Measurements from ENCODE around the gene CCN5.
"Not testable (repeated sequence)": the region's sequence is repeated elsewhere in the genome, so short reads cannot be mapped to it uniquely, and the experiment has no call there.

CCN5 gene

DNA sequence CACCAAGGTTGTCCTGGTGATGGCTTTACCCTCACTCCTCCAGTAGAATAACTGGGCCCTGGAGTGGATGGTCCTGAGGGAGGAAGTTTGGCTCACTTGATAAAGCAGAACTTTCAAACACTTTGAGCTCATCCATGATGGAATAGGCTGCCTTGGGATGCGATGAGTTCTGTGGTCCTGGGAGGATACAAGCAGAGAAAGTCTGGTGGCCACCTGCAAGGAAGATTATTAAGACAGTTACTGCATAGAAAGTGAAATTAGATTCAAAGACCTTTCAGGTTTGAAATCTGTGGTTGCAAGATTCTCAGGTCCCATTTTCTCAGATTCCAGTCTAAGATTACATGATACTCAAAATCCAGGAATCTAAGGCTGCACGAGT is 19.9 kb upstream of the CCN5 start:
- DNase-seq, result no peak

DNA sequence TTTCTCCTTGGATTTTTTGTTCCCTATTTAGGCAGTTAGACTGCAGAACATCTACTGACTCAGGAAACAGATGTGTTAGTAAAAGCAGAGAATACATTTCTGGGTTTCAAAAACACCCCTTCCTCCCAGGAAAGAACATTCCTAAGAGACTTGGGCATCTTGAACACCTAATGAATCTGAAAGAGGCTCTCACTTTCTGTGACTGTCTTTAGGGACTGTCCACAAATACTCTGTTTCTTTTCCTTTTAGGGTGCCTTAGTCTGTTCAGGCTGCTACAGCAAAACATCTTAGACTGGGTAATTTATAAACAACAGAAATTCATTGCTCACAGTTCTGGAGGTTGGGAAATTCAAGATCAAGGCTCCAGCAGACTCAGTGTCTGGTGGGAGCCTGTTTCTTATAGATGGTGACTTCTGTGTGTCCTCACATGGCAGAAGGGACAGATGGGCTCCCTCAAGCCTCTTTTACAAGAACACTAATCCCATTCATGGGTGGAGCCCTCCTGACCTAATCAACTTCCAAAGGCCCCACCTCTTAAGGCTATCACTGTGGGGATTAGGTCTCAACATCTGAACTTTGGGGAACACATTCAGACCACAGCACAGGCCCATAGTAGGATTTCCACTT is 19.4 kb upstream of the CCN5 start:
- no peak for DNase-seq

DNA sequence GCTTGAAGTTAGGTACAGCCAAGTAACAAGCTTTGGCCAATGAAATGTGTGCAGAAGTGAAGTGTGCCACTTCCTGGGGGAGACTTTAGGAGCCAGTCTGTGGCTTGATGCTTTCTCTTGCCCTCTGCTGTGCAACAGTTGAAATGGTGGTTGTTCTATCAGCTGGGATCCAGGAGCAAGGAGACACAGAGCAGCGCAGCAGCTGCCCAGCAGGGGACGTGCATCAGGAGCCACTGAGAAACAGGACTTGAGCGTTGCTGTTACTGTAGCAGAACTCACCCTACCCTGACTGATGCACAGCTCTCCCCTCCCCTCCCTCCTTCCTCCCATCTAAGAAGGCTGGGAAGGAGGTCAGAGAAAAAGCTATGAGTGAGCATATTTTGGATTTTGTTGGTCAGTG is 18.9 kb upstream of the CCN5 start:
- DNase-seq, result no peak

DNA sequence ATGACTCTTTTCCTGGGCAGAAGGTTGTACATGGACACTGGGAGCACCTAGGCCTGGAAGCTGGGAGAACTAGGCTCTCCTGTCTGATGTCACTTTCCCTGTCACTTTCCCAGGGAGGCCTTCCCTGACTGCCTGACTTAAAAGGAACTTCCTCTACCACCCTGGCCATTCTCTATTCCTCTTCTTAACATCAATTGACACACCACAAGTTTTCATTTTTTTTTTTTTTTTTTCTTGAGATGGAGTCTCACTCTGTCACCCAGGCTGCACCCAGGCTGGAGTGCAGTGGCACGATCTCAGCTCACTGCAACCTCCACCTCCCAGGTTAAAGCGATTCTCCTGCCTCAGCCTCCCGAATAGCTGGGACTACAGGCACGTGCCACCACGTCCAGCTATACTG is 18.1 kb upstream of the CCN5 start:
- DNase-seq, result not testable (repeated sequence)

DNA sequence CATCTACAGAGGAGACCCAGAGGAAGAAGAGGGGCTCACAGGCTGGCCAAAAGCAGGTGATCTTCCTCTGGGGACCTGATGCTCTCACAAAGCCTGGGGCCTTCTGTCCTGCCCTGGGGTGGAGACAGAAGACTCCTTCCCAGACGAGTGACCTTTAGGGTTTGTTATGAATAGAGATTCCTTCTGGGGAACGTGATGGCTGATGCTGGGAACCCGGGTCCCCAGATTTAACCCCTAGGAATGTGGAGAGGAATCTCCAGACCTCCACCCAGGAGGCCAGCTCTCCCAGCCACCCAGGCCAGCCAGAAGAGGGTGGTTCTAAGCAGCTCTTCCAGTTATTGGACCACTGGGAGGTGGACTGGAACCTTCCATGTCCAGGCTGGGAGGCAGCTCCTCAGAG is 16.8 kb upstream of the CCN5 start:
- no peak for DNase-seq

DNA sequence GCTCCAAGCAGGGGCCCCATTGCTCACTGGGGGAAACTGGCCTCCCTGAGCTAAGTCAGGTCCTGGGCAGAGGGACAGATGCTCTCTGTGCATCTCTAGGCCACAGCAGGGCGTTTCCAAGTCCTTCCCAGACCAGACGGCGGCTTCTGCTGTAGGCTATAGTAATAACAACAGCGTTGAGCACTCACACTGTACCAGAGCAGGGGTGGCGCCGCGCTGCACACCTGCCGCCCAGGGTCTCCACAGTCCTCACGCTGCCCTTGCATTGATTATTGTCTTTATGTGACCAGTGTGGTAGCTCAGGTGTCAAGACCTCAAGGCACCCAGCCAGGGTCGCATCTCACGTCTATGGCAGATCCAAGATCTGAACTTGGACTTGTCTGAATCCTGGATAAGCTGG is 14.9 kb upstream of the CCN5 start:
- DNase-seq, result no peak

DNA sequence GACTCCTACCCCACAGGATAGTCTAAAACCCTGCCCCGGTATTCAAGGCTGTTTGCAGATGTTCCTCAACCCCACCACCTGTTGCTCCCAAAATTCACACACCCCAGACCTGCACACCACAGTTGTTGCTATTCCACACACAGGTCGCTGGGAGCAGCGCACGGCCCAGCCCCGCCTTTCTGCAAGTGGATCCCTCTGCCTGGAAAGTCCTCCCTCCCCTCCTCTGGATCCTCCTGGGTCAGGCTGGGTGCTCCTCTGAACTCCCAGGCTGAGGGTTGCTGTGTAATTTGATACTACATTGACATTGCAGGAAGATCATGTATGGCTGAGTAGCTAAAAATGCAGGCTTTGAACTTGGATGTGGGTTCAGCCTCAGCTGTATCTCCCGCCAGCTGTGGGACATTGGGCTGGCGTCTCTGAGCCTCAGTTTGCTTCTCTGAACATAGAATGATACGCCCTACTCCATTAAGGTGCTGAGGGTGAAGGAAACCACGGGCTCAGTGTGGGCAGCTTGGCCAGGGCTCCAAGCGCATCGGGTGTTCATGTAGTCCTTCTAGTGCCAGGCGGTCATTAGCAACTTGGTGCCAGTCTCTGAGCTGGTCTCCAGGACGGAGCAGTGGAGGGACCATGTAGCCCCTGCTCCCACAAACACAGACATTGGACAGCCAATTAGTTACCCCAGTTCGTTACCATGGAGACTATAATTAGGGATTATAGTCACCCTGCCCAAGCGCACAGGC is 13.9 kb upstream of the CCN5 start:
- no peak for DNase-seq

DNA sequence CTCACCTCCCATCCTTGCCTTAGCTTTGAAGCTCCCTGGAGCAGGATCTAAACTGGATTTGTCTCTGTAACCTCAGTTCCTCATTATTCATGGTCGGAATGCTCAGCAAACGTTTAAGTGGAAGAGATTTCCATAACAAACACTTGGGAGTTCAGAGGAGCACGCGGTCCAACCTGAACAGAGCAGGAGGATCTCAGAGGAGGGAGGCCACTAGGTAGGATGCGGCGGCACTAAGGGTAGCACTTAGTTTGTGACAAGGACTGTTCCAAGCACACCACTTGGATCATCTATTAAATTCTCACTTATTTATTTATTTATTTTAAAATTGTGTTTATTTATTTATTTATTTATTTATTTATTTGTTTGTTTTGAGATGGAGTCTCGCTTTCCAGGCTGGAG is 13.3 kb upstream of the CCN5 start:
- no peak for DNase-seq

DNA sequence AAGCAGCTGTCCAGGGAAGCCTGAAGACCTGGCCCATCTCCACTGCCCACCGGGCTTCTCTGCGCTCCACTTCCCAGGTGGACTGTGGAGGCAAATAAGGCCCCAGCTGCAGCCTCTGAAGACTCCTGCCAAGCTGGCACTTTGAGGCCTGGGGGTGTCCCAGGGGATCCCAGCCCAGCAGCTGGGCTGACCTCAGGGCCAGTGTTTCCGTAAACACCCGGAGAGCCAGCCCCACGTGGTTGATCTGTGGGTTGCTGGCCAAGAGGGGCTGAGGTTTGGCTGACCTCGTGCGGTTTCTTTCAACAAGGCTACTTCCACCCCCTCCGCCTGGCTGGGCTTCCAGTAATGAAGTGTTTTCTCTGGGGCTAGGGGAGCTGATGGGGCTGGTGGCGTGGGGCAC is 12.4 kb upstream of the CCN5 start:
- no peak for DNase-seq

DNA sequence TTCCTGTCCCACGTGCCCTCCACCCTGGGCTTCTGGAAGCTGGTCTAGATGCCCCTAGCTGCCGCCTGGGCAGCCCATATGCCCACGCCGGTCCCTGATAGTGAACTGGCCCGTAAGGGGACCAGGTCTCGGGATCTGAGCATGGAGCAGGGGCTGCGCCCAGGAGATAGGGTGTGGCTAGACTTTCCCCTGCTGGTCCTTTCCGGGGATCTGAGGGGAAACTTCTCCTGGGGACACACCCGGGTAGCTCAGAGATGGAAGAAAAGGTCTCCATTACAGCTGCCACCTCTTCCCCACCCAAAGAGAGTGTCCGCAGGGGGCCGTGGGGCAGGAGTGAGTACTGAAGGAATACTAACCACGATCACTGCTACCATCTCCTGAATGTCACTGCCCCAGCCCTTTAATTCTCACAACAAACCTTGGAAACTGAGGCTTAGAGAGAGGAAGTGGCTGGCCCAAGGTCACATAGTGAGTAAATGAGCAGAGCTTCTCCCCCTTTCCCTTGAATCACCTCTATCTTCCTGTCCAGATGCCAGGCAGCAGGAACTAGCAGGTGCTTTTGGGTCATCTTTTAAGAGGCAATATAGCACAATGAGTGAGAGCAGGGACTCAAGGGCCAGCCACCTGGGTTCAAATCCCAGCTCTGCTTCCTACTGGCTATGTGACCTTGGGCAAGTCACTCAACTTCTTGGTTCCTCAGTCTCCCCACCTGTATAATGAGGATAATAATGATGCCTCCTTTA is 11.8 kb upstream of the CCN5 start:
- no peak for DNase-seq

DNA sequence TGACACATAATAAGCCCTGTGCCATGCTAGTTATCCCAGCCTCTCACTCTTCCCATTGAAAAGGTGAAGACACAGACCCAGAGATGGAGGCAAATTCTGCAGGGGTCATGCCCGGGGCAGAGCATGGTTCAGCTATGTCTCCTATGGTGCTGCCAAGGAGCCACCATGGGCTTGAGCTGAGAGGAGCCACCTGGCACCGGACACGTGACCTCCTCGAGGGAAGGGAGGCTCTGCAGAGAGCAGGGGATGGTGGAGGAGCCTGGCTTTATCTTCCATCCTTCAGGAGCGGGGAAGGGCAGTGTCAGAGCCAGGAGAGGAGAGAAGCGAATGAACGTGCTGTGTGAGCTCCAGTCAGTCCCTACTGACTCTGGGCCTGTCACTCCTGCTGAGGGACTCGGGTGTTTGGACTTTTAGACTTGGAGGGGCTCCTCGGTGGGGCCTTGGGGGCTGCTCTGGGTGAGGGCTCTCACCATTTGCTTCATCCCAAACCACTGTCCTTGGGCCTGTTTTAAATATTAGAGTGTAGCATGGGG is 11.1 kb upstream of the CCN5 start:
- no peak for DNase-seq

DNA sequence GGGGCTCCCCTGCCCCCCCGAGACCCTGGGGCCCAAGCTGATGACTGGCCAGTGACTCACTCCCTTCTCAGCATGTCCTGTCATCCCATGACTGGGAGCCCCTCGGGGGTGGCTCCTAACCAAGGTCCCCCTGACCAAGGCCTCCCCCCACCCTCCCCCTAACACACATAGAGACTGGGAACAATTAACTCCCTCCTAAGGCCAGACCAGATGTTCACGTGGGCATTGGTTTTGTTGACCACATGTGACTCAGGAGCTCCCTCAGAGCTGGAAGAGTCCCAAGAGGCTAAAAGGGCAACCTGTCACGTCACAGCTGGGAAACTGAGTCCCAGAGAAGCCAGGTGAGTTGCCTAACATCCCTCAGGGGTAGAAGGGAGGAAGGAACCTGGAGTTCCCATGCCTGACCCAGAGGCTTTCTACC is 10.6 kb upstream of the CCN5 start:
- no peak for DNase-seq

DNA sequence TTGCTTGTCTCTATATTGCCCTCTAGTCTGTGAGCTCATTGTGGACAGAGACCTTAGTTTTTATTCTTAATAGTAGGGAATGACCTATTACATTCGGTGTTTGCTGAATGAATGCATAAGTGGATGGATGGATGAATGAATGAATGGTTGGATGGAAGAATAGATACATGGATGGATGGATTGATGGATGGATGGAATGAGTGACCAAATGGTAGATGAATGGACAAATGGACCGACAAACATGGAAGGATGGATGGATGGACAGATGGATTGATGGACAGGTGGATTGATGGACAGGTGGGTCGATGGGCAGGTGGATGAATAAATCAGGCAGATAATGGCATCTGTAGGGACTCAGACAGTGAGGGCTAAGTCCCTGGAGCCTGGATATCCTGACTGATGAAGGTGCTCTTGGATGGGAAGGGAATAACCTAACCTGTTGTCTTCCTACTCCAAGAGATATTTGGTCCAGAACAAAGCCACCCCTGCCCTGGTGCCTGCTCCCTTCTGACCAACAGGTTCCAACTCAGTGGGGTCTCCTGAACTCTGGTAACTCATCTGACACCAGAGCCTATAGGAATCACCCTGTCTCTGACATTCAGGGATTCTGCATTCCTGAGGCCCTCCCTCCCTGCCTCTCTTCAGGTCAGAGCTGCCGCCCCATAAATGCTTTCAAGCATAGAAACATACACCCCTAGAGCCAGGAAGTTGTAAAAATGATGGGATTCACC is 9.6 kb upstream of the CCN5 start:
- no peak for DNase-seq

DNA sequence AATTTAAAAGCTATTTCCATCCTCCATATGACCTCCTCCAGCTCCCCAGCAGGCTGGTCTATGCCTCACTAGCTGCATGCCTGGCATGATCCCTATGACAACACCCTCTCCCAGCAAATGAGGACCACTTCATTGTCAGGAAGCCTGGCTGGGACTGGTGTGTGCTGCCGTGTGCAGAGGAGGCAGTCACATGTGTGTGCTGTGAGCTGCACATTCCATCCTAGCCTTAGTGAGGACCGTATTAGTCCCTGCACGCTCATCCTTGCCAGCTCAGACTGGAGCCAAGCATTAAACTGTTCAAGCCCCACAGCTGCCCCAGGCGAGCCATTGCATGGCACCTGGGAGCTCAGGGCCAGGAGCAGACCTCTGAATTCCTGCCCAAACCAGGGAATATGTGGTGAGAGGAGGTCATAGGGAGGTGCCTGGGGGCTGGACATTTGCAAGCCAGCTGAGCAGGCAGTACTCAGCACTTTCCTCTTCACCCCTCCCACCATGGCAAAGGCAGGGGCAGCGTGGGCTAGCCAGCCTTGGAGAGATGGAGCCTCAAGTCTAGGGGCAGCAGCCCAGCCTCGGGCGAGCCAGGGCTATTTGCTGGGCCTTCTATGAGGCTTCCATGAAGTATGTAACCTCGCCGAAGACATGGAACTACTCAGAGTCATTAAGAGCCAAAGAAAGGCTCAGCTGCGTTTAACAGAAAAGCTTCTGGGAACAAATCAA is 8.7 kb upstream of the CCN5 start:
- no peak for DNase-seq

DNA sequence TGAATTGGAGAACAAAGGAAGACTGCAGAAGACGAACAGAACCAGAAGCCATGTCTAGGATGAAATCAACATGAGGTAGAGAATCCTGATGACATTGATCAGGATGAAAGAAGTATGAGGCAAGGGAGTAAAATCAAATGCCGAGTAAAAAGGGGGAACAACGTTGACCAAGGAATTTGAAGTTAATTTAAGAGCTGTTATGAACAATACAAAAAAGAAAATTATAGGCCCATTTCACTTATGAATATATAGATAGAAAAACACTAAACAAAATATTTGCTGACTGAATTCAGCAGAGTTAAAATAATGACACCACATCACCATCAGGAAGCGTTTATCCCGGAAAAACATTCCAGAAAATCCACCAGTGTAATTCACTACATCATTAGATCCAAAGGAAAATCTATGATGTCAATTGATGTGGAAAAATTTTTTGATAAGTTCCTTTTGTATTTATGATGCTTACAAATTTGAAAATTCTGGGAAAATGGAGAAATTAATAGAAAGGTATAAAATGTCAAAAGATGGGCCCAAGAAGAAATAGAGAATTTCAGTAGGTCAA is 8.1 kb upstream of the CCN5 start:
- DNase-seq, result no peak

DNA sequence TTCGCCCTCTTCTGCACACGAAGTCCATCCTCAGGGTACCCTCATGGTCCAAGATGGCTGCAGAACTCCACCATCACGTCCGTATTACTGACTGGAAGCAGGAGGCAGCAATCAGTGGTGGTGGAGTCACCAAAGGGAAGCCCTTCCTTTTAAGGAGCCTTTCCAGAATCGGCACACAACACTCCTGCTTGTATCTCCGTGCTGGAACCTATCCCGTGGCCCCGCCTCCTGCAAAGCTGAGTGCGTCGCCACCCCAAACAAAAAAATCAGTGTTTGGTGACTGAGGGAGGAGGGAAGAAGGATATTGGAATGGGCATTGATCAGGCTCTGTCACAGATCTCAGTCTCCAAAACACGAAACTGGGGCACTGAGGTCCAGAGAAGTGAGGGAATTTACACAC is 5.8 kb upstream of the CCN5 start:
- no peak for DNase-seq

DNA sequence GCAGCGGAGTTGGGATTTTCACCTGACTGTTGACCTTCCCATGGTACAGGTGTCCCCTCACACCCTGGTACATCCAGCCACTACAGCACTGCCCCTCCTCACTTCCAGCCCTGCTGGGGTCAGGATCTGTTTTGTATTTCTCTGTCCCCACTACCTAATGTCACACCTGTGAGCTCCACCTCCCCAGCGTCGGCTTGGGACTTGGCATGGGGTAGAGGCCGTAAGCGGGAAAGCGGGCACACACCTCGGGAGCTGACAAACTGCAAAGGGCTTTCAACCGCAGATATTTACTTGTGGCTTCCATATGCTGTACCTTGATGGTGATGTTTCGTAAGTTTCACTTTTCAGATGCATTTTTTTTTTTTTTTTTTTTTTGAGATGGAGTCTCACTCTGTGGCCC is 5.4 kb upstream of the CCN5 start:
- DNase-seq, result no peak

DNA sequence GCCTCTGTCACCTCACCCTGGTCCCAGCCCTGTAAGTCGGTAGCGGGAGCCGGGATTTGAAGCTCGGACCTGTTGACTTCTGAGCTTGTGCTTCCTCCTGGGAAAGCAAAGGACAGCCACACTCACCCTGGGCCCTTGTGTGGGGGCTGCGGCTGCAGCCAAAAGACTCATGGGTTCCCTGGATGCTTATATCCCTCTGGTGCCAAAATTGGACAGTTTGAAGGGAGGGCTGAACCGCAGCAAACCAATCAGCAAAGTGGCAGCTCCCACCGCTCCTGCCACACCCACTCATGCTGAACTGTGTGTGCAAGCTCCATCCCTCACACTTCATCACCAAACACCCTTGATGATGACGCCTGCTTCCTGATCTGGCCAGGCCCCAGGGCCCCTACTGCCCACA is 3.9 kb upstream of the CCN5 start:
- DNase-seq, result no peak

DNA sequence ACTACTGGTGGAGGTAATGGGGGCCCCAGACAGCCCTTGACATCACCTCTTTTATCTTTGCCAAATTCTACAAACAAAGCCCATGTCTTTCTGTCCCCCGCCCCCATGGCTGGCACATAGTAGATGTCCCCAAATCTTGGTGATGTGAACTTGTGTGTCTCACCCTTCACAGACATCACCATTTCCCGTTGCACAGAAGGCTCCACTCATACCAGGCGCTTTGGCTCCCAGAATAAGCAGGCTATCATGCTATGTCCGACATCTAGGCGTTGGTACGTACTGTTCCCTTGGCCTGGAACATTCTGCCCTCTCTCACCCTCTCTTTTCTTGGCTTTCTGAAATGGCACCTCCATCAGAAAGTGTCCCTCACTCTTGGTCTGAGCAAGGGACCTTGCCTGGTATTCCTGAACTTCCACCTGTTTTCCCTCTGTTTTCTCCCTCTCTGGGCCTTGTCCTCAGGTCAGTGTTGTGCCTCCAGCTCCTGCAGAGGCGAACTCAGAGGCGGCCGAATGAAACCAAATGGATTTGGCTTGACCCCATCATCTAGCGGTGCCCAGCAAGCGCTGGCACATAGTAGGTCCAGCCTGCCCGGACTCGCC is 968 bp upstream of the CCN5 start:
- DNase-seq, result no peak

DNA sequence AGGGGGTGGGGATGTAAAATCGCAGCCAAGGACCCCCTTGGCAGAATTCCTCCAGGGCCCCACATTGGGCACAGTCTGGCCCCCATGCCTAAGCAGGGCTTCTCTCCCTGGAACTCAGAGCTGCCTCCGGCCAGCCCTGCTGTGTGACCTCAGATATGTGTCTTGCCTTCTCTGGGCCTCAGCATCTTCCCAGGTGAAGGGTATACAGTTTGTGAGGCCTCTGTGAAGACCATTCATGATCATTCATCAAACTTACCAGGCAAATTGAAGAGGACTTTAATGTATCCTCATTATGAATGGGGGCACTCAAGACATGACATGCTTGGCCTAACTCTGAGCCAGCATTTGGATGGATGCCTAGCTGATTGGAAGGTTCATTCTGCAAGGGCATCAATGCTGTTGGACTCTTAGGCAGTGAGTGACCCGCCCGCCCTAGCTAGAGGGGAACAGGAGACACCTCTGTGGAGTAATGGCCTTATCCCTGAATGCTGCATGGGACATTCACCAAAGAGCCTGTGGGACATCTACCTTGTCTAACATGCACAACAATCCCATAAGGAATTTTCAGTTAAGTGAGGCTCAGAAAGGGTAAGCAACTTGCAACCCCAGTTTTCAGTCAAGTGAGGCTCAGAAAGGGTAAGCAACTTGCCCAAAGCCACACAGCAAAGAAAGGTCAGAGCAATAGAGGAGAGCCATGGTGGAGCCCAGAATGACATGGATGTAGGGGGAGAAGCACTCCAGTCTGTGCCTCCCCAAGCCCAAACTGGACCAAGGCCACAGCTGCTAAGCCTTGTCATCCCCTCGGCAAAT is 535 bp downstream of the CCN5 start:
- DNase-seq, result no peak

All from NCI-H1105 treated with DMSO at 0.1 percent for 48 hours (cell line).